ENCODE data around the gene PRKN.

DNA sequence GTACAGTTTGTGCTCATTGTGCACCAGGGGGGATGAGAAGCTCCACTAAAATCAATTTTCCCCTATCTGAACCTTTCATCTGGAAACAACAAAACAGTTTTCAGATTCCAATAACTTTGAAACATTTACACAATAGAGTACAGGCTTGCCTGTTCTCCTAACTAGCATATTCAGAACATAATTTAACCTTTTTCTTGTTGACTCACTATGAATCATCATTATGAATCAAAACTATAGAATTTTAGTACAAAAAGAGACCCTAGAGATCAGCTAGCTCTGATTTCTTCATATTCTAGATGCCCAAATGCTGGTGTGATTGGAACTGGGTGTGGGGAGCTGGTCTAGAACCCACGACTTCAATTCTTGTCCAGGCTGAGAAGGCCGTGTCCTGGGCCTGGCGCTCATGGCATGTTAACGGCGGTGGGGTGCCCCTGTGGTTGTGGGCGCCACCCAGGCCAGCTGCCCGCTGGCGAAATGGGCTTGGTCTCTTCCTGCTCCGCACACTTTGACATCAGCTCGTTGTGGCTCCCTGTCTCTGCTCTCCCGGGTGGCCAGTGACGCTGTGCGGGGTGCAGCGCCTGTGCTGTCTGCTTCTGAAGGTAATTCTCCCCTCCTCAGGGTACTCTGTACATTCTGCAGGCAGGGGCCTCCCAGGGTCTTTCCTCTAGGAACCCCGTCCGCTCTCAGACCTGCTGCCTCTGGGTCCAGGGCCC is 1423.8 kb downstream of the PRKN start:
- TF ChIP-seq CTCF (conservative IDR thresholded peaks at IDR 0.05) = no peak
- TF ChIP-seq ZFX (IDR thresholded peaks at IDR 0.05) = no peak

All from C4-2B (cell line).